Fibroblast of lung (primary cell): ENCODE data around the gene ASCC3. TPM values are rescaled to one million over a fixed set of nuclear protein-coding genes. Genes with fewer than 3 reads are reported as not detected.

Source experiments
- DNase-seq, 2 donors: peaks; one replicate each; pipeline versions ENCODE4 v3.0.0 to v3.0.0-alpha.2; 2010; ENCODE audit warnings: low read depth in 2 of 2
- H2AFZ ChIP-seq: 2 replicates; pipeline ENCODE4 v1.5.1; 2012; ENCODE audit warnings: low read length, control low read depth, inconsistent platforms
- H3K27ac ChIP-seq: 2 replicates; pipeline ENCODE4 v1.5.1; 2011; ENCODE audit warnings: low read length, control low read depth; ENCODE audit not compliant: insufficient read depth
- H3K27me3 ChIP-seq: 2 replicates; pipeline ENCODE4 v1.5.1; 2011; ENCODE audit warnings: mild to moderate bottlenecking, low read length; ENCODE audit not compliant: control insufficient read depth, insufficient read depth
- H3K36me3 ChIP-seq: 2 replicates; pipeline ENCODE4 v1.5.1; 2011; ENCODE audit warnings: low read length; ENCODE audit not compliant: control insufficient read depth, insufficient read depth
- H3K4me1 ChIP-seq: 2 replicates; pipeline ENCODE4 v1.5.1; 2011; ENCODE audit warnings: low read length; ENCODE audit not compliant: control insufficient read depth, insufficient read depth; ENCODE audit errors: extremely low read depth
- H3K4me2 ChIP-seq: 2 replicates; pipeline ENCODE4 v1.5.1; 2011; ENCODE audit warnings: low read length, control low read depth; ENCODE audit not compliant: insufficient read depth; ENCODE audit errors: extremely low read depth
- H3K4me3 ChIP-seq, 4 experiments: fragments of 200-600 bp in 1 of 4; sonication (generic) in 1 of 4; replicated peaks in 1 of 4; 2 replicates each; pipeline ENCODE4 v1.5.1; 2011 to 2016; ENCODE audit warnings: low read length in 4 of 4, low read depth in 3 of 4, mild to moderate bottlenecking in 3 of 4, control low read depth in 2 of 4, inconsistent platforms in 1 of 4, mixed read lengths in 1 of 4; ENCODE audit not compliant: insufficient read depth in 1 of 4; ENCODE audit errors: control extremely low read depth in 1 of 4
- H3K79me2 ChIP-seq: 2 replicates; pipeline ENCODE4 v1.5.1; 2012; ENCODE audit warnings: mild to moderate bottlenecking, low read length, inconsistent platforms; ENCODE audit not compliant: control insufficient read depth, insufficient read depth
- H3K9ac ChIP-seq: 2 replicates; pipeline ENCODE4 v1.5.1; 2011; ENCODE audit warnings: mild to moderate bottlenecking, low read length, control low read depth; ENCODE audit not compliant: insufficient read depth
- H3K9me3 ChIP-seq: 2 replicates; pipeline ENCODE4 v1.5.1; 2012; ENCODE audit warnings: low read depth, low read length; ENCODE audit not compliant: control insufficient read depth, insufficient read depth
- H4K20me1 ChIP-seq: 2 replicates; pipeline ENCODE4 v1.5.1; 2011; ENCODE audit warnings: low read length; ENCODE audit not compliant: control insufficient read depth, insufficient read depth; ENCODE audit errors: extremely low read depth
- EZH2 ChIP-seq: IDR thresholded peaks from 2 replicates; pipeline ENCODE4 v1.5.1; 2012; ENCODE audit warnings: low read length, control low read depth, mild to moderate bottlenecking; ENCODE audit errors: missing control alignments
- polyA plus RNA-seq, 2 donors: library from polyadenylated mRNA; depleted of rRNA in 1 of 2; stranded (reverse) in 1 of 2; unstranded in 1 of 2; fragments of >200 nt; gene quantifications; 2 replicates each; pipeline ENCODE4 v1.2.1, GENCODE V29; 2011 to 2012; ENCODE audit warnings: missing spikeins in 1 of 2
- total RNA-seq: library from RNA; depleted of rRNA; stranded (reverse); fragments of >200 nt; gene quantifications from 2 replicates; pipeline ENCODE4 v1.2.1, GENCODE V29; 2014
- TF ChIP-seq, protein P1 (sequence below), 2 donors: IDR thresholded peaks in 1 of 2; conservative IDR thresholded peaks in 1 of 2; 1 replicate in 1 of 2; 2 replicates in 1 of 2; pipeline ENCODE4 v1.5.1; 2011 to 2012; ENCODE audit warnings: low read length in 2 of 2, control low read depth in 1 of 2, inconsistent platforms in 1 of 2, low read depth in 1 of 2, mild to moderate bottlenecking in 1 of 2

Gene ASCC3
- total and polyA plus RNA-seq, 2 donors (not counting 1 experiment from before 2014, with no cell fraction given): 36.2 to 75.3 TPM

DNA sequence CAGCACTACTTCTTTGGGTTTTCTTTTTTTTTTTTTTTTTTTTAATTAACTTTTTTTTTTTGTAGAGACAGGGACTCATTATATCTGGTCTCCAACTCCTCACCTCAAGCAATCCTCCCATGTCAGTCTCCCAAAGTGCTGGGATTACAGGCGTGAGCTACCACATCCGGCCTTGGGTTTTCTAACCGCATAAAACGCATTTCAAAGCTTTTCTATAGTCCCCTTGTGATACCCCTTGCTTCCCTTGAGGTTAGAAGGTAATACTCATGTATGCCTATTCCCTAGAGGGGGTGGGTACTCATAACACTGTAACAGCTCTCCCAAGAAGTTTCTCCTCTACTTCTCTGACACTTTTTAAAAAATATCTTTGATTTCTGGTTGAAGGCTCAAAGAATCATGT, 23.9 kb upstream of the ASCC3 start:
- TF ChIP-seq, protein P1, sequence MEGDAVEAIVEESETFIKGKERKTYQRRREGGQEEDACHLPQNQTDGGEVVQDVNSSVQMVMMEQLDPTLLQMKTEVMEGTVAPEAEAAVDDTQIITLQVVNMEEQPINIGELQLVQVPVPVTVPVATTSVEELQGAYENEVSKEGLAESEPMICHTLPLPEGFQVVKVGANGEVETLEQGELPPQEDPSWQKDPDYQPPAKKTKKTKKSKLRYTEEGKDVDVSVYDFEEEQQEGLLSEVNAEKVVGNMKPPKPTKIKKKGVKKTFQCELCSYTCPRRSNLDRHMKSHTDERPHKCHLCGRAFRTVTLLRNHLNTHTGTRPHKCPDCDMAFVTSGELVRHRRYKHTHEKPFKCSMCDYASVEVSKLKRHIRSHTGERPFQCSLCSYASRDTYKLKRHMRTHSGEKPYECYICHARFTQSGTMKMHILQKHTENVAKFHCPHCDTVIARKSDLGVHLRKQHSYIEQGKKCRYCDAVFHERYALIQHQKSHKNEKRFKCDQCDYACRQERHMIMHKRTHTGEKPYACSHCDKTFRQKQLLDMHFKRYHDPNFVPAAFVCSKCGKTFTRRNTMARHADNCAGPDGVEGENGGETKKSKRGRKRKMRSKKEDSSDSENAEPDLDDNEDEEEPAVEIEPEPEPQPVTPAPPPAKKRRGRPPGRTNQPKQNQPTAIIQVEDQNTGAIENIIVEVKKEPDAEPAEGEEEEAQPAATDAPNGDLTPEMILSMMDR (conservative IDR thresholded peaks at IDR 0.05 in 1 of 2, IDR thresholded peaks at IDR 0.05 in 1 of 2; ENCODE audit: low read depth in 1 of 2, low read length in 2 of 2): no peak
- no peak for TF ChIP-seq EZH2
- H3K27me3 ChIP-seq: no peaks in the 10 kb centered on the region
- no peaks in the 10 kb centered on the region for H3K36me3 ChIP-seq
- no peaks in the 10 kb centered on the region for H3K4me1 ChIP-seq
- H3K79me2 ChIP-seq: no peaks in the 10 kb centered on the region
- H3K27ac ChIP-seq: no peak overlapping the region
- no peak overlapping the region for H3K4me2 ChIP-seq
- H4K20me1 ChIP-seq: no peaks in the 10 kb centered on the region
- H3K4me3 ChIP-seq: no peak overlapping the region
- H3K9me3 ChIP-seq: no peaks in the 10 kb centered on the region
- H2AFZ ChIP-seq: no peak overlapping the region
- DNase-seq: no peak
- H3K9ac ChIP-seq: no peak overlapping the region

DNA sequence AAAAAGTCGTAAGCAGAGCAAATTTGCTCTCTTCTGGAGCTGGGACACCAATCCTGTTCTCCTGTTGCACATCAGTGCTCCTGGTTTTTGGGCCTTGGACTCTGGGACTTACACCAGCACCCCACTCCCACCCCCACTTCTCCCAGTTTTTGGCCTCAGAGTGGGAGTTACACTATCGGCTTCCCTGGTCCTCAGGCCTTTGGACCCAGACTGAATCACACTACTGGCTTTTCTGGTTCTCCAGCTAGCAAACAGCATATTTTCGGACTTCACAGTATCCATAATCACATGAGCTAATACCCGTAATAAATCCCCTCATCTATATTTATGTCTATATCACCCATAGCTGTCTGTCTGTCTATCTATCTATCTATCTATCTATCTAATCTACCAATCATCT, 23.2 kb upstream of the ASCC3 start:
- no peak overlapping the region for H3K4me3 ChIP-seq
- no peaks in the 10 kb centered on the region for H3K27me3 ChIP-seq
- no peaks in the 10 kb centered on the region for H3K79me2 ChIP-seq
- H2AFZ ChIP-seq: no peak overlapping the region
- DNase-seq: no peak
- H3K36me3 ChIP-seq: no peaks in the 10 kb centered on the region
- no peaks in the 10 kb centered on the region for H3K9me3 ChIP-seq
- H3K4me2 ChIP-seq: no peak overlapping the region
- no peaks in the 10 kb centered on the region for H3K4me1 ChIP-seq
- H3K9ac ChIP-seq: no peak overlapping the region
- no peaks in the 10 kb centered on the region for H4K20me1 ChIP-seq
- H3K27ac ChIP-seq: no peak overlapping the region
- no peak for TF ChIP-seq EZH2
- TF ChIP-seq, protein P1 (conservative IDR thresholded peaks at IDR 0.05 in 1 of 2, IDR thresholded peaks at IDR 0.05 in 1 of 2; ENCODE audit: low read depth in 1 of 2, low read length in 2 of 2): no peak

DNA sequence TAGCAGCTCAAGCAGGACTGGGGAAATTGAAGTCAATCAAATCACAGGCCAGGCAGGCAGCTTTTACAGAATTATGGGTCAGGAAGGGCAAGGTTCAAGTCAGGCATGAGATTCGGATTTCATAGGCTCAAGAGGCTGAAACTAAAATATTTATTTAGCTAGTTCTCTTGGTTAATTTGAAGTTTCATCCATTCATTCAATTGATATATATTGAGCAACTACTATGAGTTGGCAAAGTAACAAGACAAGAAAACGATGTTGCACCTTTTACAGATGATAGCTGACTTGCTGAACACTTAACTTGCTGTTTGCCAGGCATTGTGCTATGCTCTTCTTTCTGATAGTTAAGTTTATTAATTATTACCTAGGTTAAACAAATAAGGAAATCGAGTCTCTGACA, 20.5 kb upstream of the ASCC3 start:
- Histone ChIP-seq H3K4me3 (no peak overlapping the region), H3K36me3 (no peaks in the 10 kb centered on the region), H3K9me3 (no peaks in the 10 kb centered on the region), H2AFZ (no peak overlapping the region), H3K4me1 (no peaks in the 10 kb centered on the region), H4K20me1 (no peaks in the 10 kb centered on the region), H3K27ac (no peak overlapping the region), H3K9ac (no peak overlapping the region), H3K27me3 (no peaks in the 10 kb centered on the region), H3K79me2 (no peaks in the 10 kb centered on the region), H3K4me2 (no peak overlapping the region)
- TF ChIP-seq, protein P1 (conservative IDR thresholded peaks at IDR 0.05 in 1 of 2, IDR thresholded peaks at IDR 0.05 in 1 of 2; ENCODE audit: low read depth in 1 of 2, low read length in 2 of 2): no peak
- no peak for DNase-seq
